HG03439 (cell line): ENCODE measurements around the gene TMEM63B.
A peak's percentile ranks its signal among the peaks of the same experiment; 100 is the strongest.

Experiments used
- ATAC-seq: cut with Tn5 transposase; IDR thresholded peaks from one replicate; pipeline ENCODE4 v1.9.1; 2021; ENCODE audit warnings: mild to moderate bottlenecking, moderate library complexity; ENCODE audit not compliant: unreplicated experiment

TMEM63B gene

GRCh38 chr6:44116641-44117382, 10.5 kb upstream of the TMEM63B start:
- no peak for ATAC-seq

GRCh38 chr6:44117397-44118128, 9.8 kb upstream of the TMEM63B start:
- ATAC-seq: no peak

- ATAC-seq: no peak
Observed at GRCh38 chr6:44119704-44120262, 7.6 kb upstream of the TMEM63B start.

GRCh38 chr6:44120692-44121443, 6.5 kb upstream of the TMEM63B start:
- no peak for ATAC-seq

GRCh38 chr6:44122801-44123200, 4.6 kb upstream of the TMEM63B start:
- no peak for ATAC-seq

- ATAC-seq: no peak
Observed at GRCh38 chr6:44123544-44123943, 3.8 kb upstream of the TMEM63B start.

- peak; percentile 45 for ATAC-seq
Observed at GRCh38 chr6:44126320-44127149, 819 bp upstream of the TMEM63B start.

- peak; percentile 15 for ATAC-seq
Observed at GRCh38 chr6:44128020-44128917, 915 bp downstream of the TMEM63B start.

GRCh38 chr6:44129841-44130322, 2.5 kb downstream of the TMEM63B start:
- no peak for ATAC-seq

GRCh38 chr6:44131892-44132291, 4.5 kb downstream of the TMEM63B start:
- no peak for ATAC-seq

GRCh38 chr6:44132476-44132875, 5.1 kb downstream of the TMEM63B start:
- no peak for ATAC-seq

GRCh38 chr6:44133003-44133931, 5.9 kb downstream of the TMEM63B start:
- no peak for ATAC-seq

- ATAC-seq: no peak
Observed at GRCh38 chr6:44133981-44134711, 6.8 kb downstream of the TMEM63B start.

GRCh38 chr6:44135173-44135758, 7.9 kb downstream of the TMEM63B start:
- no peak for ATAC-seq

- no peak for ATAC-seq
Observed at GRCh38 chr6:44135875-44136274, 8.5 kb downstream of the TMEM63B start.

- no peak for ATAC-seq
Observed at GRCh38 chr6:44138717-44139350, 11.5 kb downstream of the TMEM63B start.

GRCh38 chr6:44139351-44139743, 12.0 kb downstream of the TMEM63B start:
- no peak for ATAC-seq
